ENCODE measurements around the gene ASCC3.
A peak's percentile ranks its signal among the peaks of the same experiment; 100 is the strongest.

ASCC3 gene

GRCh38 chr6:100719883-100720682 is 161.0 kb downstream of the ASCC3 start:
- peak; percentile 76 for TF ChIP-seq CTCF (conservative IDR thresholded peaks at IDR 0.05)
- H3K27ac ChIP-seq: no peak overlapping the region; the same call in 1 of the 2 replicates

GRCh38 chr6:100712997-100713396 is 168.1 kb downstream of the ASCC3 start:
- H3K27ac ChIP-seq: no peak overlapping the region
- no peak for TF ChIP-seq CTCF (conservative IDR thresholded peaks at IDR 0.05)

DNA sequence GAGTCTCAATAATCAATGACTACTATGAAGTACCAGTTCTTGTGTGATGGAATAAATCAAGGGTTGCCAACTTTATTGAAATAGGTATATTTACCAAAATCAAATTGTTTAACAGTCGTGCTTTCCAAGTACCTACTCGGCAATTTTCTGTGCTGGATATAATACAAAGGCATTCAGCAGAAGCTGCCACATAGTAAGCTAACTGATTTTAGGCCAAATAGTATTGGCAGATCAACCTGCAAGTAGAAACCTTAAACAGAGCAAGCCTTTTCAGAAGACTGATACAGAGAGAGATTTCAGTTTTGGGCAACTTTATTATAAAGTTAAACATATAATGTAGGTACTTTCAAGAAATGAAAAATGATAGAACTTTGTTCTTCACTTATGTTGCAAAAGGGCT is 174.6 kb downstream of the ASCC3 start:
- H3K27ac ChIP-seq: no peak overlapping the region
- no peak for TF ChIP-seq CTCF (conservative IDR thresholded peaks at IDR 0.05)

DNA sequence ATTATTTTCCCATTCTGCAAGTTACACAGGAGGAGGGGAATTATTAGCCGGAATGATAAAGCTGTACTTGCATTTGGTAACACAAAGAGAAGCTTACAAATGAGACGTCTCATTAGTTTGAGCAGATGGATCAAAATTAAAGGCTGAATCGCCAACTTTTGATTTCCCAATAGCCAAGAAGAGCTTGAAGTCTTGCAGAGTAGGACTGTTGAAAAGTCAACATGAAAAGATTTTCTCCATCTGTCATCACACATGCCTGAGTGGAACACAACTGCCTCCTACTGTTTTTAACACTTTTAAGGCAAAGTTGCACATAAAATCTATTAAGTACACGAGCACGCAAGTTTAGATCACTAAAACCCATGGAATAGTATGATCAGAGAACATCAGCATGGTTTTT is 176.2 kb downstream of the ASCC3 start:
- H3K27ac ChIP-seq: no peak overlapping the region

DNA sequence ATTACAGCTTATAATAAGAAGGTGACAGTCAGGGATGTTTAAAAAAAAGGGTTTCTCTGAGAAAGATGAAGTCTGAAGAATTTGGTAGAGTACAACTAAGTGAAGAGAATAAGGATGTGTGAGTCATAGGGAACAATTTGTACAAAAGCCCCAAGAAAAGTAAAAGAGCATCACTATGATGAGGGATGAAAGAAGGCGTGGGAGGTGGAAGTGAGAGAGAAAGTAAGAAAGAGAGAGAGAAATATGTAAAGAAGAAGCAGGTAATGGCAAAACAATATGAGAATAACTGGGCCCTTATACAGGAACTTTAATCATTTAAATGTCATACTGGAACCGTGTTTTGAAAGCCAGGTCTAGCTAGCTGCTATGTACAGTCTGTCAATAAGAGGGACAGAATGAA is 179.4 kb downstream of the ASCC3 start:
- TF ChIP-seq CTCF (conservative IDR thresholded peaks at IDR 0.05): no peak
- no peak overlapping the region for H3K27ac ChIP-seq

More for the DNA sequence above, 176.2 kb downstream of the ASCC3 start:
- no peak for TF ChIP-seq CTCF (conservative IDR thresholded peaks at IDR 0.05)

- no peak for TF ChIP-seq CTCF (conservative IDR thresholded peaks at IDR 0.05)
- H3K27ac ChIP-seq: no peak overlapping the region
These were observed 181.1 kb downstream of the ASCC3 start for GRCh38 chr6:100700009-100700408.

GRCh38 chr6:100695445-100695844 is 185.7 kb downstream of the ASCC3 start:
- H3K27ac ChIP-seq: no peak overlapping the region
- no peak for TF ChIP-seq CTCF (conservative IDR thresholded peaks at IDR 0.05)
